ENCODE data around the gene GALNT16.

Gene GALNT16

GRCh38 chr14:69392481-69392880, 132.5 kb downstream of the GALNT16 start:
- no peak for TF ChIP-seq CTCF (IDR thresholded peaks at IDR 0.05; ENCODE audit: insufficient read depth, low read length)
- TF ChIP-seq REST (IDR thresholded peaks at IDR 0.05; ENCODE audit: insufficient replicate concordance, low read depth): no peak
- TF ChIP-seq GABPA (IDR thresholded peaks at IDR 0.05; ENCODE audit: low read depth): no peak
- TF ChIP-seq POLR2AphosphoS5 (IDR thresholded peaks at IDR 0.05; ENCODE audit: low read depth): no peak
- TF ChIP-seq SPI1 (IDR thresholded peaks at IDR 0.05; ENCODE audit: borderline replicate concordance, low read depth): no peak

GRCh38 chr14:69395929-69396328, 136.0 kb downstream of the GALNT16 start:
- Histone ChIP-seq H3K27ac (replicated peaks) (no peak overlapping the region), H3K4me3 (replicated peaks; ENCODE audit: insufficient read depth, low read length) (no peak overlapping the region), H3K27me3 (ENCODE audit: insufficient read depth, poor library complexity, severe bottlenecking) (no peaks in the 10 kb centered on the region)
- DNase-seq (ENCODE audit: low read depth in 1 of 2, low spot score in 1 of 2): no peak
- TF ChIP-seq POLR2AphosphoS5 (IDR thresholded peaks at IDR 0.05; ENCODE audit: low read depth) (no peak), REST (IDR thresholded peaks at IDR 0.05; ENCODE audit: insufficient replicate concordance, low read depth) (no peak), GABPA (IDR thresholded peaks at IDR 0.05; ENCODE audit: low read depth) (no peak), CTCF (IDR thresholded peaks at IDR 0.05; ENCODE audit: insufficient read depth, low read length) (no peak), SPI1 (IDR thresholded peaks at IDR 0.05; ENCODE audit: borderline replicate concordance, low read depth) (no peak)

More at GRCh38 chr14:69392481-69392880, 132.5 kb downstream of the GALNT16 start:
- DNase-seq (ENCODE audit: low read depth in 1 of 2, low spot score in 1 of 2): no peak
- Histone ChIP-seq H3K27me3 (ENCODE audit: insufficient read depth, poor library complexity, severe bottlenecking) (no peaks in the 10 kb centered on the region), H3K27ac (replicated peaks) (no peak overlapping the region), H3K4me3 (replicated peaks; ENCODE audit: insufficient read depth, low read length) (no peak overlapping the region)

- peak; percentile 80 to 91 for DNase-seq (ENCODE audit: low read depth in 1 of 2, low spot score in 1 of 2)
- TF ChIP-seq REST (IDR thresholded peaks at IDR 0.05; ENCODE audit: insufficient replicate concordance, low read depth): peak; percentile 61
- TF ChIP-seq GABPA (IDR thresholded peaks at IDR 0.05; ENCODE audit: low read depth): peak; percentile 94
- TF ChIP-seq POLR2AphosphoS5 (IDR thresholded peaks at IDR 0.05; ENCODE audit: low read depth): peak; percentile 38; the same call in 1 of the 2 replicates
- TF ChIP-seq CTCF (IDR thresholded peaks at IDR 0.05; ENCODE audit: insufficient read depth, low read length): no peak
- TF ChIP-seq SPI1 (IDR thresholded peaks at IDR 0.05; ENCODE audit: borderline replicate concordance, low read depth): no peak
- H3K27me3 ChIP-seq (ENCODE audit: insufficient read depth, poor library complexity, severe bottlenecking): no peaks in the 10 kb centered on the region
- peak within 1 kb of the TSS; percentile 77 for H3K4me3 ChIP-seq (replicated peaks; ENCODE audit: insufficient read depth, low read length)
- peak within 1 kb of the TSS; percentile 93 for H3K27ac ChIP-seq (replicated peaks)
Observed at GRCh38 chr14:69398053-69398817, 138.3 kb downstream of the GALNT16 start, which contains the start of the genes ERH and SLC39A9. Gene ERH (minus strand): TSS chr14:69398299. CDS start chr14:69398233, 66 bp downstream. Gene SLC39A9 (plus strand): TSS chr14:69398692. CDS start chr14:69399370, 678 bp downstream.
